ENCODE data around the gene WDFY2.

Gene WDFY2

GRCh38 chr13:51786425-51787265, 202.4 kb downstream of the WDFY2 start:
- DNase-seq (ENCODE audit: low read depth): no peak
- TF ChIP-seq, protein P1, sequence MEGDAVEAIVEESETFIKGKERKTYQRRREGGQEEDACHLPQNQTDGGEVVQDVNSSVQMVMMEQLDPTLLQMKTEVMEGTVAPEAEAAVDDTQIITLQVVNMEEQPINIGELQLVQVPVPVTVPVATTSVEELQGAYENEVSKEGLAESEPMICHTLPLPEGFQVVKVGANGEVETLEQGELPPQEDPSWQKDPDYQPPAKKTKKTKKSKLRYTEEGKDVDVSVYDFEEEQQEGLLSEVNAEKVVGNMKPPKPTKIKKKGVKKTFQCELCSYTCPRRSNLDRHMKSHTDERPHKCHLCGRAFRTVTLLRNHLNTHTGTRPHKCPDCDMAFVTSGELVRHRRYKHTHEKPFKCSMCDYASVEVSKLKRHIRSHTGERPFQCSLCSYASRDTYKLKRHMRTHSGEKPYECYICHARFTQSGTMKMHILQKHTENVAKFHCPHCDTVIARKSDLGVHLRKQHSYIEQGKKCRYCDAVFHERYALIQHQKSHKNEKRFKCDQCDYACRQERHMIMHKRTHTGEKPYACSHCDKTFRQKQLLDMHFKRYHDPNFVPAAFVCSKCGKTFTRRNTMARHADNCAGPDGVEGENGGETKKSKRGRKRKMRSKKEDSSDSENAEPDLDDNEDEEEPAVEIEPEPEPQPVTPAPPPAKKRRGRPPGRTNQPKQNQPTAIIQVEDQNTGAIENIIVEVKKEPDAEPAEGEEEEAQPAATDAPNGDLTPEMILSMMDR (IDR thresholded peaks at IDR 0.05; ENCODE audit: insufficient read depth, low read depth, low read length, missing control alignments): no peak
- H3K4me3 ChIP-seq (ENCODE audit: low read depth, low read length): no peak overlapping the region

DNA sequence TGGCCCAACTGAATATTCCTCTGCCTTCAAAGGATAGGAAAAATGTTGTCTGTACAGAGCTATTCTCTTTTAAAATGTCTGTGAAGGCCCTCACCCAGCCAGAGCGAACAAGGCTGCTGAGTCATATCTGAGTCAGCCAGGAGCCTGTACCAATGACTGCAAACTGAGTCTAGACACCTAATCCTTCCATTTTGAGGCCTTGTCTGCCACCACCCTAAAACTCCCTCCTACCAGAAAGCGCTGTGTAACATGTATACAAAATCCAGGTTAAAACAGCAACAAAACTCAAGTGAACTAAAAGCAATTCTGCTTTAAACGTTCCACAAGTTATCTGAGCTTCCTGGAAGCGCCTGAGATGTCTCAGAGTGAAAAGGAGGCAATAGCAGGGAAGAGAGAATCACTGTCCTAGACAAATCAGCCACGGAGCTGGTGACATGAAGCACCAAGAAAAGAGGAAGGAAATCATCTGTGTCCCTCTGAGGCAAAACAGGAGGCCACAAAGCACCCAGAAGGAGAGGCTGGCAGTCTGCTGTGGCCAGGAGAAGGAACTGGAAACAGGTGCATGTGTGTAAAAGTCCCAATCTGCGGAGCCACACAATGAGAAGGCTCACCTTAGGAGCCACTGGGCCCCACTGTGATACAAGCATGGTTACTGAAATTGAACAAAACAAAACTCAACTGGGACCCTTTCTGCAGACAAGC, 209.5 kb downstream of the WDFY2 start:
- DNase-seq (ENCODE audit: low read depth): peak; percentile 76
- no peak overlapping the region for H3K4me3 ChIP-seq (ENCODE audit: low read depth, low read length)

DNA sequence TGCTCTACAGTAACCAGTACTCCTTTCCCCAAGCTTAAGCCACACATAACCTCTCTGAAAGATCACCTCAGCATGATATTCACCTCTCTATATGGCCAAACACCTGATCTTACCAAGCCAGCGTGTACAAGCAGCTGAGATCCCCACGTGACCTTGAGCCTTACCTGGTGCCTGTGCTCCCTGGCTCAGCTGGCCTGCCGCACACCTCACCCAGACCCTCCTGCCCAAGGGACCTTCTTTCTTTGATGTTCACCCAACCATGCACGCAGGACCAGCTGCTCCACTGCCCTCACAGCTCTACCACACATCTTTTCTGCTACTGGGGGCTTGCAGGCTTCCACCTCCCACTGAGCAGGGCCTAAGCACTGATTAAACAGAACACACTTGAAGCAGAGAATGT, 210.7 kb downstream of the WDFY2 start:
- H3K4me3 ChIP-seq (ENCODE audit: low read depth, low read length): no peak overlapping the region
- DNase-seq (ENCODE audit: low read depth): no peak
- TF ChIP-seq, protein P1 (IDR thresholded peaks at IDR 0.05; ENCODE audit: insufficient read depth, low read depth, low read length, missing control alignments): no peak

More for the DNA sequence above, 209.5 kb downstream of the WDFY2 start:
- TF ChIP-seq, protein P1 (IDR thresholded peaks at IDR 0.05; ENCODE audit: insufficient read depth, low read depth, low read length, missing control alignments): no peak

DNA sequence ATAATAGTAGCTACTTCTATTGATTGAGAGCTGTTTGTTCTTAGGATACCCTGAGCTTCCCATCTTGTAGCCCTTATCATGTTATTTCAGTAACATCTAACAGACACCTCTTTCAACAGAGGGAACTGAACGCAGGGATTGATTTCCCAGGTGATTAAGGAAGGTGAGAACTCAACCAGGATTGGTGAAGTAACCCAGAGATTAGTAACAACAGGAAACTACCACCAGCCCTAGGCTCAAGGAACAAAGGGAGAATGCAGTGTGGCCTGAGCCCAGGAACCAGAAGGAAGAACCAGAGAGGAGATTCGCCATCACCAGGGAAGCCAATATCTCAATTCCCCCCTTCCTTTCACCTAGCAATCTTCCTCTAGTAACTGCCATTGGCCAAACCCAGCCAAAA, 211.2 kb downstream of the WDFY2 start:
- H3K4me3 ChIP-seq (ENCODE audit: low read depth, low read length): no peak overlapping the region
- TF ChIP-seq, protein P1 (IDR thresholded peaks at IDR 0.05; ENCODE audit: insufficient read depth, low read depth, low read length, missing control alignments): no peak
- DNase-seq (ENCODE audit: low read depth): no peak

- H3K4me3 ChIP-seq (ENCODE audit: low read depth, low read length): no peak overlapping the region
- DNase-seq (ENCODE audit: low read depth): no peak
- TF ChIP-seq, protein P1 (IDR thresholded peaks at IDR 0.05; ENCODE audit: insufficient read depth, low read depth, low read length, missing control alignments): no peak
Observed at GRCh38 chr13:51796546-51796945, 212.3 kb downstream of the WDFY2 start.

- peak; percentile 84 for DNase-seq (ENCODE audit: low read depth)
- TF ChIP-seq, protein P1 (IDR thresholded peaks at IDR 0.05; ENCODE audit: insufficient read depth, low read depth, low read length, missing control alignments): peak; percentile 53
- no peak overlapping the region for H3K4me3 ChIP-seq (ENCODE audit: low read depth, low read length)
Observed at GRCh38 chr13:51797664-51798488, 213.6 kb downstream of the WDFY2 start.

Measured in GM12865 (cell line).